ENCODE measurements around the gene PFAS. TPM values are rescaled to one million over a fixed set of nuclear protein-coding genes. Genes with fewer than 3 reads are reported as not detected.

The PFAS gene
- total RNA-seq, 1 experiment from 2014 or later: 228 TPM

DNA sequence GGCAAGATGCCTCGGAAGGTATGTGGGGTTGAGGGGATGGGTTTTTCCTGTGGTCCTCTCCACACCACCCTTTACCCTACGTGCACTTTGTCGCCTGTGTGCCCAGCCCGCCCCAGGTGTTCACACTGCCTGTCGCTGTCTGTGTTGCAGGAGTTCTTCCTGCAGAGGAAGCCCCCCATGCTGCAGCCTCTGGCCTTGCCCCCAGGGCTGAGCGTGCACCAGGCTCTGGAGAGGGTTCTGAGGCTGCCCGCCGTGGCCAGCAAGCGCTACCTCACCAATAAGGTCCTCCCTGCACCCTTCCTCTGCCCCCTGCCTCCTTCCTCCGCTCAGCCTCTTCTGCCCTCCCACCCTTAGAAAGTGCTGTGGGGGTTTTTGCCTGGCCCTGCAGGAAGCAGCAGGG is 15.2 kb downstream of the PFAS start:
- Histone ChIP-seq H4K91ac (ENCODE audit: insufficient read length, low read depth, low read length) (no peak overlapping the region), H3K27ac (ENCODE audit: insufficient read length, low read depth, low read length) (no peak overlapping the region), H4K20me1 (ENCODE audit: control insufficient read depth, insufficient read depth, insufficient read length) (no peaks in the 10 kb centered on the region), H3K9ac (ENCODE audit: extremely low read depth, insufficient read length, low read length) (no peak overlapping the region), H3K79me1 (ENCODE audit: insufficient read depth, low read depth, low read length, poor library complexity, severe bottlenecking) (no peaks in the 10 kb centered on the region), H2BK120ac (ENCODE audit: low read depth, low read length, poor library complexity, severe bottlenecking) (no peak overlapping the region), H3K23me2 (ENCODE audit: insufficient read length, low read depth, low read length, poor library complexity, severe bottlenecking) (no peaks in the 10 kb centered on the region), H3K56ac (ENCODE audit: insufficient read length, low read depth, low read length) (no peak overlapping the region), H2BK15ac (ENCODE audit: low read depth, low read length) (no peak overlapping the region), H3K79me2 (ENCODE audit: insufficient read depth, low read length) (no peaks in the 10 kb centered on the region), H3K4me1 (ENCODE audit: insufficient read depth, low read length) (no peaks in the 10 kb centered on the region), H2BK12ac (ENCODE audit: insufficient read length, low read depth, low read length) (no peak overlapping the region), H3K18ac (ENCODE audit: insufficient read length, low read depth, low read length) (no peak overlapping the region), H3K4me2 (ENCODE audit: insufficient read depth, insufficient read length, low read length) (no peak overlapping the region), H2AK5ac (ENCODE audit: insufficient read length, low read length) (no peak overlapping the region), H3K23ac (ENCODE audit: insufficient read length, low read depth, low read length) (no peak overlapping the region), H3T11ph (ENCODE audit: low read length) (no peak overlapping the region), H2AFZ (ENCODE audit: low read length) (no peak overlapping the region), H3K14ac (ENCODE audit: insufficient read depth, low read length) (no peak overlapping the region), H4K8ac (replicated peaks; ENCODE audit: insufficient read length, low read depth, low read length) (no peak overlapping the region), H3K4ac (ENCODE audit: low read depth, low read length) (no peak overlapping the region), H2BK5ac (ENCODE audit: insufficient read length, low read length) (no peak overlapping the region), H3K9me3 (ENCODE audit: control insufficient read depth, low read depth, low read length) (no peaks in the 10 kb centered on the region), H2BK20ac (ENCODE audit: low read depth, low read length, poor library complexity, severe bottlenecking) (no peak overlapping the region), H4K5ac (ENCODE audit: insufficient read length, low read depth, low read length) (no peak overlapping the region), H3K27me3 (ENCODE audit: insufficient read depth, low read length) (no peaks in the 10 kb centered on the region)
- H3K4me3 Mint-ChIP-seq: no peak overlapping the region
- TF ChIP-seq, protein P1, sequence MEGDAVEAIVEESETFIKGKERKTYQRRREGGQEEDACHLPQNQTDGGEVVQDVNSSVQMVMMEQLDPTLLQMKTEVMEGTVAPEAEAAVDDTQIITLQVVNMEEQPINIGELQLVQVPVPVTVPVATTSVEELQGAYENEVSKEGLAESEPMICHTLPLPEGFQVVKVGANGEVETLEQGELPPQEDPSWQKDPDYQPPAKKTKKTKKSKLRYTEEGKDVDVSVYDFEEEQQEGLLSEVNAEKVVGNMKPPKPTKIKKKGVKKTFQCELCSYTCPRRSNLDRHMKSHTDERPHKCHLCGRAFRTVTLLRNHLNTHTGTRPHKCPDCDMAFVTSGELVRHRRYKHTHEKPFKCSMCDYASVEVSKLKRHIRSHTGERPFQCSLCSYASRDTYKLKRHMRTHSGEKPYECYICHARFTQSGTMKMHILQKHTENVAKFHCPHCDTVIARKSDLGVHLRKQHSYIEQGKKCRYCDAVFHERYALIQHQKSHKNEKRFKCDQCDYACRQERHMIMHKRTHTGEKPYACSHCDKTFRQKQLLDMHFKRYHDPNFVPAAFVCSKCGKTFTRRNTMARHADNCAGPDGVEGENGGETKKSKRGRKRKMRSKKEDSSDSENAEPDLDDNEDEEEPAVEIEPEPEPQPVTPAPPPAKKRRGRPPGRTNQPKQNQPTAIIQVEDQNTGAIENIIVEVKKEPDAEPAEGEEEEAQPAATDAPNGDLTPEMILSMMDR (conservative IDR thresholded peaks at IDR 0.05): no peak
- no peak for DNase-seq
- peaks cover 56 to 90% (median 89%) of the 10 kb centered on the region in 3 experiments for H3K36me3 Mint-ChIP-seq (ENCODE audit: insufficient read depth in 1 of 3, low read depth in 3 of 3)
- no peaks in the 10 kb centered on the region for H3K27me3 Mint-ChIP-seq (ENCODE audit: low read depth)
- no peaks in the 10 kb centered on the region; a peak in 1 of 5 replicates for H3K9me3 Mint-ChIP-seq
- no peaks in the 10 kb centered on the region for H3K4me1 Mint-ChIP-seq
- H3K27ac Mint-ChIP-seq: no peak overlapping the region
- no CpG with 5 or more reads among the region's 10 CpGs for WGBS (ENCODE audit: extremely low coverage, insufficient read length, low lambda C conversion rate)

Data from H9 (cell line).